Activated T-helper 1 cell treated with anti-CD3 and anti-CD28 coated beads, Interleukin-2, amount 50 U/mL, for 16 hours (primary cell): Measurements from ENCODE around the gene ADAM8.

Source experiments
- DNase-seq, 2 donors: peaks; one replicate each; pipeline ENCODE4 v3.0.0-alpha.2; 2020; ENCODE audit warnings: low read depth in 1 of 2, low spot score in 1 of 2

Gene ADAM8

DNA sequence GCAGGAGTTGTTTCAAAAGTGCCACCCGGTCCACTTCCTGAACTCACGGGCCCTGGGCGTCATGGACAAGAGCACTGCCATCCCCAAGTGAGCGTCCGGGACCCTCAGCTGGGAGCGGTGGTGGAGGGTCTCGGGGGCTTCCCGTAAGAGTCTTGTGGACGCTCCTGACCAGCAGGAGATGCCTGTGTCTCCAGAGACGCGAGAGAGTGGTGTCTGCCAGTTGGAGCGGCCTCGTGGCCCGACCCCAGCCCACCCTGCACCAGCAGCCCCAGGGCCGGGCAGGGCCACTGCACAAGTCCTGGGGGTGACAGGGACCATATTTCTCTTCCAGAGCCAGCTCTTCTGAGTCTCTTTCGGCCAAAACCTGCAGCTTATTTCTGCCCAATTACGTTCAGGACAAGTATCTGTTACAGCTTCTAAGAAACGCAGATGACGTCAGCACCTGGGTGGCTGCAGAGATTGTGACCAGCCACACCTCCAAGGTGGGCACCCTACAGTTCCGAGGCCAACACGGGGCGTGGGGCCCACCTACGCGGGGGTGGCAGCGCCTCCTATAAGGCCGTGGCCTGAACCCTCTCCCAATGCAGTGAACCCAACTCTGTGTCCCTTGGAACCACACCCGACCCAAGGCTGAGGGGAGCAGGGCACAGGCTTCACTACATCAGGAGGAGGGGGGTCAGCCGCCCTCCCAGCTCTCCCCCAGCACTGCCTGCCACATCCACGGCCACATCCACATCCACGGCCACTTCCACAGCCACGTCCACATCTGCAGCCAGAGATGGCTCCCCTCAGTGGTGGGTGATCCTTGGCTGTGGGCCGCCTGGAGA lies 62.8 kb downstream of the ADAM8 start:
- DNase-seq: no peak

DNA sequence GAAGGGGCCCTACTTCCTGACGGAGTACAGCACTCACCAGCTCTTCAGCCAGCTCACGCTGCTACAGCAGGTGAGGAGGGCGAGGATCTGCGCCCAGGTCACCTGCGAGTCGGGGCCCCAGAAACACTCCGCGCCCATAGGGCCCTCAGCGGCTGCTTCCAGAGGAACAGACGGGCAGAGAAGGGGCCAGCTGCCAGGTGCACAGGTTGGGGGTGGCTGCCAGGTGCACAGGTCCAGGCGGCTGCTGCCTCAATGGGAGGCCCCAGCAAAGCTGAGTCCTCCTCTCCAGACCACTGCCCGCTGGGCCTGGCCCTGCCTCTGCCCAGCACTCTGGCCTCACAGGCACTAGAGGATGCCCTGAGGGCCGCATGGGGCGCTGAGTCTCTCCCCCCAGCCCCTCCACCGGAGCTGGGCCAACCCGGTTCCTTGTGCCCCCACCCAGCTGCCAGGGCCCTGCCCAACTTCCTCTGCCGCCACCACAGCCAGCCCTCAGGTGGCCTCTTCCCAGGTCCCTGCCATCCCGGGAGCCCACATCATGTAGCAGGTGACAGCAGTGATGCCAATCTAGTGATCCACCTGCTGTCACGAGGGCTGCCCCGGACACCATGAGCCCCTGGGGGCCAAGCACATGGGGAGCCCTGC lies 63.7 kb downstream of the ADAM8 start:
- DNase-seq: no peak
